GM13977 (cell line): ENCODE measurements around the gene CCNT2.

Experiments
- DNase-seq: peaks from one replicate; pipeline ENCODE4 v3.0.0; 2012; ENCODE audit warnings: low spot score
- in situ Hi-C: fragments of 300-500 bp; cut with MboI; formaldehyde crosslinking; loops from one replicate; pipeline ENCODE4 v1.12.0; 2022; ENCODE audit warnings: low sequenced_read_pairs, low pct_unique_long_range_greater_than_20kb, mixed read lengths, inconsistent platforms; ENCODE audit not compliant: unreplicated experiment
- TF ChIP-seq, protein P1 (sequence below): IDR thresholded peaks from 2 replicates; pipeline ENCODE4 v1.5.1; 2012; ENCODE audit warnings: mild to moderate bottlenecking, control low read depth; ENCODE audit not compliant: insufficient read depth; ENCODE audit errors: extremely low read depth, missing control alignments

CCNT2 gene

DNA sequence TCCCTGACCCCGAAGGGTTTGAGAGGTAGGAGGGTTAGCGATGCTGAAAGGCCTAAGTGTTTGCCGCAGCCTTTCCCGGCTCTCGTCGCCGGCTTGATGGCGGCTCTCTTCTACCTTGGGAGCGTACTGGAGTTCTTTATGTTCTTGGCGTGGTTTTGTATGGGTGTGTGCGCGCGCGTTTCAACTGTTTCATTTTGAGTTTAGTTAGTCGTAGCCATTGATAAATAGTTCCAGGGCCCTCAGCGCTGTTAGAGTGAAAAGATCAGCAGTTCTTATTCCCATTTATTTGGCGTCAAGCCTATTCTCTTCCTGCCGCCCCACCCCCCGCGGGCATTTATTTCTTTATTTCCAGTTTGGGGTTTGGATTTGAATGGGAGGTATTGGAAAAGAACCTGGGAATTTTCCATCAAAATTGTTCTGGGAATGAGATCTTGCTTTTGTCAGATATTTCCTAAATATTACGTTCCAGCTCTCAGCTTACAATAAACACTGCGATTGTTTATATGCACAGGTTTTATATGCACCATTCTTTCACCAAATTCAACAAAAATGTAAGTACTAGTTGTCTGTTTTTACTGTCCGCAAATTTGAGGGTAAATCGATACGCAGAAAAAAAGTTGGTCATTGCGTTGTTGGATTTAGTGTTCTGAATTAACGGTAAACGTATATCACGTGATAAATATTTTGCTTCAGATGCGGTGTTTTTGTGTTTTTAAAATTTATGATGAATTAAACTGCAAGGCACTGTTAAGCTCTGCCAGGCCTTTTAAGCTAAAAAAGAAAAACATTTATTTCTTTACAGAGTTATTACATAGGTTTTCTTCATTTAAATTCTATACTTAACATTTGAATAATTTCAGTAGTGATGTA is 954 bp downstream of the CCNT2 start:
- TF ChIP-seq, protein P1, sequence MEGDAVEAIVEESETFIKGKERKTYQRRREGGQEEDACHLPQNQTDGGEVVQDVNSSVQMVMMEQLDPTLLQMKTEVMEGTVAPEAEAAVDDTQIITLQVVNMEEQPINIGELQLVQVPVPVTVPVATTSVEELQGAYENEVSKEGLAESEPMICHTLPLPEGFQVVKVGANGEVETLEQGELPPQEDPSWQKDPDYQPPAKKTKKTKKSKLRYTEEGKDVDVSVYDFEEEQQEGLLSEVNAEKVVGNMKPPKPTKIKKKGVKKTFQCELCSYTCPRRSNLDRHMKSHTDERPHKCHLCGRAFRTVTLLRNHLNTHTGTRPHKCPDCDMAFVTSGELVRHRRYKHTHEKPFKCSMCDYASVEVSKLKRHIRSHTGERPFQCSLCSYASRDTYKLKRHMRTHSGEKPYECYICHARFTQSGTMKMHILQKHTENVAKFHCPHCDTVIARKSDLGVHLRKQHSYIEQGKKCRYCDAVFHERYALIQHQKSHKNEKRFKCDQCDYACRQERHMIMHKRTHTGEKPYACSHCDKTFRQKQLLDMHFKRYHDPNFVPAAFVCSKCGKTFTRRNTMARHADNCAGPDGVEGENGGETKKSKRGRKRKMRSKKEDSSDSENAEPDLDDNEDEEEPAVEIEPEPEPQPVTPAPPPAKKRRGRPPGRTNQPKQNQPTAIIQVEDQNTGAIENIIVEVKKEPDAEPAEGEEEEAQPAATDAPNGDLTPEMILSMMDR = no peak
- in situ Hi-C loops = no loop called here
- DNase-seq = peak; percentile 32

DNA sequence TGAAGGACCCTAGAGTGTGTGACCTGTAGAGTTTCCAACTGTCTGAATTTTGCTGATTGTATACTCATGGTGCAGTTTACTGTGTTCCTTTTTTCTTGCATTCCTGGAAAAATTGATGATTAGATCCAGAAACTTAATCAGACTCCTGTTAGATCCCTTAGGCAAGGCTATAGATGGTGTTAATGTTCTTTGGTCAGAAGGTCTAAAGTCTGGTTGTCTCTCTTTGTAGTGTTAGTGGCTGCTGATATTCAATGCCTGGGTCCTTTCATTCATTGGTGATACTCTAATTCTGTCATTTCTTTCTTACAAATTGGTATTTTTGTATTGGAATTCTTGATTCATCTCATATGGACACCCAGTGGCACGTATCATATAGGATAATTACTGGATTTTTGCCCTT is 6.3 kb downstream of the CCNT2 start:
- DNase-seq = no peak
- TF ChIP-seq, protein P1 = no peak
- in situ Hi-C loops = no loop called here

DNA sequence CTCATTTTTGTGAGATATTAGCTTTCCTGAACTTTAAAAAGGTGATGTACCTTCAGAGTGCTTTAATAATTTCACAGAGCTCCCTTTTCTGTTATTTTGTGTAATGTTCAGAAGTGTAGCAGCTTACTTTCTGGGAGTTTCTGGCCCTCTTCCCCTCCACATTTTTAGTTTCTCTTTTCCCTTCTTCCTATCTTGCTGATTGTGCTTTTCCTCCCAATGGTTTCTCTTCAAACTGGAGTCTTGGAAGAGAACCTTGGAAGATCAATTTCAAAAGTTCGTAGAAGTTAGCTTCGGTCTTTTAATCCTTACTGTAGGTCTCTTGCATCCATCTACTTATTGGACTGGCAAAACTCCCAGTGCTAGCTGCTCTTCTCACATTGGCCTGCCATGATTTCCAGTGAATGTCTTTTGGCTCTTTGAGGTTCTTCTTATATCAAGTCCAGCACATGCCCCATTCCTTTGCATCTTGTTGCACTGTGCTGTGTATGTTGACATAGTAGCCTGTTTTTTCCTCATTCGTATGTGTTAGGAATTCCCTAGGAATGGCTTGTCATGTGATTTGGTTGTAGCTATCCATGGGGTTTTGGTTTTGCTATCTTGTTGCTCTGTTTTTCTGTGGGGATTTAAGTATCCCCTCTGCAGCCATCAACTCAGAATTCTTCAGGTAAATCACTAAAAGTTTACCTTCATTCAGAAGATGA is 7.8 kb downstream of the CCNT2 start:
- TF ChIP-seq, protein P1 = no peak
- in situ Hi-C loops = no loop called here
- no peak for DNase-seq

DNA sequence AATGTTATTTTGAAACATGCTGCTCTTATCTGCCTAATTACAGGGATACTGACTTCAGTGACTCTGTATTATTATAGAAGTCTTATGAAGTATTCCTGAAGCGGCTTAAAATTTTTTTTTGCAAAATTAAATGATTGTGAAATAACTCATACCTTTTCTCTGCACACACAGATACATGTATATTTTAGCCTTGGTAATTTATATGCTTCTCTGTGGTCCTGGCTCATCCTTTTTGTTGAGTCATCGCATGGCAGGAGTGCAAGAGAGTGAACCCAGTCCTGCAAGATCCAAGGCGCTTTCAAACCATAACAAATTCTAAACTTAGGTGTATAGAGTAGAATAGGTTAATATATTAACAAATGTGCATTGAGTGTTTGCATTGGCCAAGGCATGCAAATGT is 8.6 kb downstream of the CCNT2 start:
- TF ChIP-seq, protein P1 = no peak
- in situ Hi-C loops = no loop called here
- DNase-seq = no peak

DNA sequence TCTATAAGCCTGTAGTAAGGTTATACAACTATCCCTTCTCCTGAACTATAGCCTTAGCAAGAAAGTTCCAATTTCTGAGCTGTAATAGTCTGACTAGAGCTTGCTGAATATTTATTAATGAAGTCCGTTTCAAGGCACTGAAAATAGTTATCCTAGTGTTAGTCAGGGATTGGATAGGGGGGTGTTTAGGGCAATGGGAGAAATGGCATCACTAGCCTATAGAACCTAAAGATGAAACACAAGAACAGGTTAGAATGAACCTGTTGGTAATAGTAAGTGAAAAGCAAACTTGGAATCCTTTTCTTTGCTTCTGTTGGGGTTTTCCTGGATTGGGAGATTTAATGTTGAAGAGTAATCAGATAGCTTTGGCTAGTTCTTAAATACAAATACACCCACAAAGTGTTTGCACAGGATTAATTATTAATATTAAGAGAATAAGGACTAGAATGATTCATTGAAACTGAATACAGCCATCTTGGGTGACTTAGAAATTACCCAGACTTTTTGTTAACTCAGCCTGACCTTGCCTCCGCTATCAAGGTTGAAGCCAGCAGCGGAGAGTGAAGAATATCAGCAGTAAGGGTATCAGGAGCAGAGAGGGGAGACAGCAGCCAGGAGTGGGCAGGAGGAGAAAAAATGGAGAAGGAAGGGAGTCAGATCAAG is 14.4 kb downstream of the CCNT2 start:
- DNase-seq = no peak
- TF ChIP-seq, protein P1 = no peak
- in situ Hi-C loops = no loop called here

DNA sequence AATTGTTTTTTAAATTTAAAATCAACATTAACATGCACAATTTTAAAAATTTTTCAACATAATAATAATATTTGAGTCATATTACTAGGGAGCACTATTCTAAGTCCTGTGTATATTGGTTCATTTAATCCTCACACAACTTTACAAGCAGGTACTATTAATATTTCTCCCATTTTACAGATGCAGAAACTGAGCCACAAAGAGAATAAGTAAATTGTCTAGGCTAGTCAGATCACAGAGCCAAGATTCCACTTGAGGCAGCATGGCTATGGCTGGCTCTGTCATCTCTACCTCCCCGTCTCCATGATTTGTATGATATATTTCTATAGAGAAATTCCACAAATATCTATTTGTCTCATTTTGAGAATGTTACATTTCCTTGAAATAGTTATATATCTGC is 15.1 kb downstream of the CCNT2 start:
- DNase-seq = no peak
- TF ChIP-seq, protein P1 = no peak
- in situ Hi-C loops = no loop called here
